Measurements from ENCODE around the gene CNGA1.

The CNGA1 gene

DNA sequence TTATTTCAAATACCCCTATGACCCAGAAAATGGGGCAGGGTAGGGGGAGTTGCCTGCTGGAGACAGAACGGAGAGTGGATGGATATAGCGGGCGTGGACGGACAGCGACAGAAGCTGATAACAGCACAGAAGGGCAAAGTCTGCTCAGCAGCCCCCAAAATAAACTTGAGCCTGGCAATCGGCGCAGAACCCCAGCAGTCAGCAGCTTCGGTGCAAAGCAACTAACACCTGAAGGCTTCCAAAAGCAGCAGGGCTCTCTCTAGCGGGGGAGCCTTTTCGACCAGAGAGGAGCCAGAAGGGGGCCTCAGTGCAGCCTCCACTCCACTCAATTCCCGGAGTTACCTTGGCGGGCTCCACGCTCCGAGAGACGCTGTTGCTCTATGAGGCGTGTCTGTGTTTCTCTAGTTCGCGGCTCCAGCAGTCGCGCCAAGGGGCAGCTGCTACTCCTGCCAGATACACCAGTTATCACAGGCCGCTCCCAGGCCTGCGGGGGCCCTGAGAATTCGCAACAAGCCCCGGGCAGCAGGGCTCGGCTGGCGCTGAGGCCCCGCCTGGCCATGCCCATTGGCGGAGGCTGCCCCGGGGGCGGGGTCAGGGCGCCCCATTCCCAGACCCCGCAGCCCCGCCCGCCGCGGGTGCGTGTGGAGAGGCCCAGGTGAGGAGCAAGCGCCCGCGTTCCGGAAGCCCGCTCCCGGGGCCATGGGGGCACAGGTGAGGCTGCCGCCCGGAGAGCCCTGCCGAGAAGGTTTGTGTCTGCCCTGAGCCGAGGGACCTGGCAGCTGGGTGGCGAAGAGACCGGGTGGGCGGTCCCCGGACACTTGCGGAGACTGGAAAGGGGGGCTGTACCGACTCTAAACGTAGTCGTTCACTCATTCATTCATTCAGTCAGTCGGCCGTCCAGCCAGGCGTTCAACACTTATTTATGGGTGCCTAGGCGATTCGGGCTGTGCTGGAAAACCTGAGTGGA, at the start of gene CNGA1, which contains the start of gene NIPAL1:
CNGA1 (minus strand) TSS at position 541 of the 967 bp plus-strand sequence. CDS start 63,992 bp downstream, outside the sequence.
NIPAL1 (plus strand) TSS at position 632 of the 967 bp plus-strand sequence; CDS start at position 700, 68 bp downstream.
- peak; percentile 77 for DNase-seq

DNA sequence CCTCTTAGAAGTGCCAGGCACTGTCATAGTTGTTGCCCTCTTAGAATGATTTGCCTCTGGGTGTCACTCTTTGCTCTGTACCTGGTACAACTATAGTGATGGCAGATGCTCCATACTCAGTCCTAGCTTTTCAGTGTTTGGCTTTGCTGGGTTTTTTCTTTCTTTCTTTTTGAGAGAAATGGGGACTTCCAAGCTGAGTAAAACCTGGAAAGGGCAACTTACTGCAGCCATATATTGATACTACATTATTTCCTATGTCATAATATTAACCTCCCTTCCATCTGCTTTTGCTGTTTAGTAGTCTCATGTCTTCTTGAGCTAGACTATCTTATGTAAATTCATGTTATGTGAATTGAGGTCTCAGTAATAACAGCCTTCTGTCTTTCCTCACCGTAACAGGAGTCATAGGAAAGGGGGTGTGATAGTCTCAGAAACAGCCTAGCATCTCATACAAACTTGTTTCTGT, 49.1 kb upstream of the CNGA1 start:
- no peak for DNase-seq

DNA sequence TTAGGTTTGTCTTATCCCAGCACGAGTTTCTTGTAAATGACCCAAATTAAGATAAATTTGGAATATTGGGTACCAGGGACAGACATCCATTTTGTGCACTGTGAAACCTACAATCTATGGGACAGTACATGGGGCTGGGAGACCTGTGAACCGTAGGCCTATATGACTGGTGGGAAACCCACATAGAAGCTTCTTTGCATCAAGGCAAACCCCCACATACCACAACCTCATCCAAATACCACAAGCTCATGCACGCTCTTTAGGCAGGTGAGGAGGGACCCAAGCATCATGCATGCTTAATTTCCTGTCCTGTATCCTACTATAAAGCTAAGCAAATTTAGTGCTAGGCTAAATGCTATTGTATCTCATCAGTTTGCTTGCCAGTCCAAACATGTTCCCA, 47.9 kb upstream of the CNGA1 start:
- DNase-seq, result no peak

DNA sequence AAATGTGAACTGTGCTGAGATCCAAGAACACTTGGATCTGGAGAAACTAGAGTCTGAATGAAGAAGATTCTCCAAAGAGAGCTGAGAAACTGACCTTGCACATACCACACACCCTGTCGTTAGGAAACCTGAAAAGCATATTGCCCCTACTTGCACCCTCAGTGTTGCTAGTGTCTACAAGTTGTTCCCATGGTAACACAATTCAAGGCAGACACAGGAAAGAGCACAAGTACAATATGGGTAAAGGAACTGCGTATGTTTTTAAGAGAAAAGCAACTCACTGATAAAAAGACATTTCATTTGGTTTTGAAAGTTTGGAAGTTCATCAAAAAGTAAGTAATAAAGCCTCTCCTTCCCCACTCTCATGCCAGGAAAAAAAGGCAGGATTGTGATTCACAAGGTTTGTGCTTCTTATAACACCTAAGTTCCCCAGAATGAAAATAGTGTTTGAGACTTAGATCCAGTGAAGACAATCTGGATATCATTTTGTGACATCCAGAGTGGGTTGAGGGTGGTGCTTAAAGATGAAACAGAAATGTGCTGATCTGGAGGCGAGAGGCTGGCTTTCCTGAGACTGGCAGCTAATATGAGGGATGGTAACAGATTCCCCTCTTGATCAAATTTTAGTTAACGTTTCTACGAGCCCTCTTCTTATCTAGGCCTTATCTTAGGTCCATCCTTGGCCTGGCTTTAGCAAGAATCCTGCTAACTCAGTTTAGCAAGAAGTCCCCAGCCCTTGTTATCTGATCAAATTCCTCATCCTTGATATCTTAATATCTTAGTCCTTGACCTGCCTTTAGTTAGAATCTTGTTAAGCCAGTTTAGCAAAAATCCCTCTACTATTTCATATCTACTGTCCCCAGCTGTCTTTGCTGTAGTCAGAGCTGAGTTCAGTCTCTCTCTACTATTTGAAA, 42.4 kb upstream of the CNGA1 start:
- DNase-seq, result no peak

DNA sequence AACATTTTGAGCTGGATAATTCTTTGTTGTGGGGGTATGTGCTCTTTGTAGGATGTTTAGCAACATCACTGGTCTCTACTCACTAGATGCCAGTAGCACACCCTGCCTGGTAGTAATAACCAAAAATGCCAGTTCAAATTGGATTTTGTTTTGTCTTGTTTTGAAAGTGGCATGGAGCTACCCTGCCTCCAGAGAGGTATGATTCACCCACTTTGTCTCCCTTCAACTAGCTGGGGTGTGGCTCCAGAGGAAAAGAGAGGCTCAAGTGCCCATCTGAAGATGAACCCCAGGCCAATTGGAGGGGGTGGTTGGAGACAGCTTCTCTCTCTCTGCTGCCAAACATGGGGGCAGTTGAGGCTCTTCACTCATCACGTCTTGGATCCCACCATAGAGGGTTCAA, 34.6 kb upstream of the CNGA1 start:
- DNase-seq, result no peak

DNA sequence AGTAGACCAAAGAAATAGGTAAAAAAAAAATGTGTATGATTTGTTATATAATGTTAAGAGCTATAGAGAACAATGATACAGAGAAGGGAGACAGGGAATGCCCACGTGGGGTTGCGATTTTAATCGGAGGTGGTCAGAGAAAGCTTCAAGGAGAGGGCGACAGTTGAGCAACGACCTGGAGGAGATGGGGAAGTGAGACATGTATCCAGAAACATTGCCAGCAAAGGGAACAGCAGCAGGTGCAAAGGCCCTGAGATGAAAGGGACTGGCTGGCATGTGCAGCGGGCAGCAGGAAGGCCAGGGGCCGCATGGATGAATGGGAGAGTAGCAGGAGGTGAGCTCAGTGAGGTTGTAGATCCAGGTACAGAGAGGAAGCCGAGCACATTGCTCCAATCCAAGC, 33.0 kb upstream of the CNGA1 start:
- no peak for DNase-seq

DNA sequence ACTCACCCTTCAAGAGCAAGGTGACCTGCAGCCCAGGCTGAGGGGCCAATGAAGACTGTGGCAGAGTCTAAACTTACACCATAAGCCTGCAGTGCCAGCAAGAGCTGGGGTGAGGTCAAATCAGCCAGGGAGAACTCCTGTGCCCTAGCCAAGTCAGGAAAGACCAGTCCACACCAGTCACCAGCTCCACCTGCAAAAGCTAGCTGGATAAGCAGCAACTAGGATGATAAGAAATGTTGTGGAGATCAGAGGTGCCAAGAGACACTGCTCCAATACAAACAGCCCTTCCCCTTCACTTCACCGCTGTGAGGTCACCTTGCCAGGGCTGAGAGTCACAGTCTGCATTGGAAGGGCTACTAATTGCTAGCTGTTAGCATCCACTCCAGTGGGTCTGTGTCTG, 31.4 kb upstream of the CNGA1 start:
- DNase-seq, result no peak

DNA sequence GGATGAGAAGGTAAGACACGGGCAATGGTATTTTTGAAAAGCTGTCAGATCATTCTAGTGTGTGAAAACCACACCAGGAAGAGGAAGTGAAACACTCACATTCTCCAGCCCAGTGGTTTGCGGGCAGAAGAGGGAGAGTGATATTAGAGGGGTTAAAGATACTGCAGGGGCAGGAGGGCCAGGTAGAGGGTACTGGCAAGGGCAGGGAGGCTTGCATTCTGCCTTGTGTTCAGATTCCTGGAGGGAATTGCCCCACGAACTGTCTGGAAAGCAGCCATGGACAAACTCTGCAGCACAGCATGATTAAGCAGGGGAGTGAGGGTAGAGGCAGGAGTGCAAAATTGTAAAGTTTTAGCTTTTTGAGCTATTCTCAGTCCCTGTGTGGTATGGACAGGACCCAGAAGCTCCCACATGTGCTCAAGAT, 31.0 kb upstream of the CNGA1 start:
- no peak for DNase-seq

DNA sequence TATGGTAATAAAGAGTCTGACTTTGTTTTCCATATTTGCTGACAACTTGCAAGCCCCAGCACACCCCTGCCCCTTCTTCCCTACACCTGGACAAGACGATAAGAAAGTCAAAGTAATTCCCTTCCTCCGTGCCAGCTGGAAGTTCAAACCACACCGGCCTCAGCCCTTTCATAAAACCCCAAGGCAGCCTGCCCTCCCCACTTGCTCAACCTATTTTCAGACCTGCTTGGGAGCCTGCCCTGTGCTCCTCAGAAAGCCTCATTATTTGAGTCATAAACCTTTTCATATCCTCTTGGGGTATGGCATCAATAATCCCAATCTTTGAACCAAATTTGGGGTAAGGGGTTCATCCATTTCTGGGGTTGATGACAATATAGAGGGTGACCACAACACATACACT, 29.6 kb upstream of the CNGA1 start:
- no peak for DNase-seq

DNA sequence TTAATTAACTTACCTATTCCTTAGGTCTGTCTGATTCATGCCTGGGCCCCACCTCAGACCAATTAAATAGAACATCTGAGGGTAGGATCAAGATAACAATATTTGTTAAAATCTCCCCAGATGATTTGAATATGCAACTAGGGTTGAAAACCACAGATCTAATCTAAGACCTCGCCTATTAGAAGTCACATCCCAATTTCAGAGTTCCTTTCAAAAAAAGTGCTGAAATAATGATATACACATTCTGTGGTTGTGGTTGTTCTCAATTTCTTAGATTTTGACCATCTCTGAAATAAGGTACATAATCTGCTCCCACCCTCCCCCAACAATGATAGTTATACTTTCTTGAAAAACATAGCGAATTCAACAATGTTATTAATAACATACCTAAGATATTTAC, 27.8 kb upstream of the CNGA1 start:
- DNase-seq, result no peak

DNA sequence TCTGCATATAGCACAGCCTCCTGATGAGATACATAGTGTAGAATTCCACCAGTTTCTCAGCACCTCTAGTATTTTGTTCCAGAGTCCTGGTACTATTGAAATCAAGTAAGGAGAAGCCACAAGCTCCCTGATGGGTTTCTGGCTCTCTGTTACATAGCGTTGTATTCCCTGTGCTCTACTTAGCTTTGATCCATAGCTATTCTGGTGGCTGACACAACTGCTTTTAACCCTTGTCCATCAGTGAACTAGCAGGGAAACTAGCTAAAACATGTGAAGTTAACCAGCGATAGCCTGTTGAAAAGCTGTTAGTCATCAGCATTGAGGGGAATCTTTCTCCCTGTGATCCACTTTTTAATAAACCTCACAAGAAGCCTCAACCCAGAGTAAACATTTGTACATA, 27.0 kb upstream of the CNGA1 start:
- no peak for DNase-seq

DNA sequence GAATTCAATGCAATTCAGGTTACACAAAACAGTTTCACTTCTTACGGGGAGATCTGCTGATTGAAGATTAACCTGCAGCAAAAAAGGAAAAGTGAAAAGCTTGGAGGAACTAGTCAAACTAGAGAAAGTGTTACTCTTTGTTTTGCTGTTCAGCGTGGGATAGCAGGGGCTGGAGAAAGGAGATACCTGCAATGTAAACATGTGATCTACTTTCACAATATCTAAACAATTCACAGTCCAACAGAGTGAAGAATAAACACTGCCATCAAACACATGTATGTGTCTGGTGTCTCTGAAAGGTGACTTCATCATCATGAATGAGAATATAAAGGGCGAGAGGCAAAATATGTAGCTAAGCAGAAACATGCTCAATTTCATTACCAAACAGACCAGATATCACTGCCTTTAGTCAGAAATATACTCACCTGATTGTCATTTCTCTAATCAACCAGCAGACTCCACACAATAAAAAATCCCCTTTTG, 26.5 kb upstream of the CNGA1 start:
- DNase-seq, result no peak

DNA sequence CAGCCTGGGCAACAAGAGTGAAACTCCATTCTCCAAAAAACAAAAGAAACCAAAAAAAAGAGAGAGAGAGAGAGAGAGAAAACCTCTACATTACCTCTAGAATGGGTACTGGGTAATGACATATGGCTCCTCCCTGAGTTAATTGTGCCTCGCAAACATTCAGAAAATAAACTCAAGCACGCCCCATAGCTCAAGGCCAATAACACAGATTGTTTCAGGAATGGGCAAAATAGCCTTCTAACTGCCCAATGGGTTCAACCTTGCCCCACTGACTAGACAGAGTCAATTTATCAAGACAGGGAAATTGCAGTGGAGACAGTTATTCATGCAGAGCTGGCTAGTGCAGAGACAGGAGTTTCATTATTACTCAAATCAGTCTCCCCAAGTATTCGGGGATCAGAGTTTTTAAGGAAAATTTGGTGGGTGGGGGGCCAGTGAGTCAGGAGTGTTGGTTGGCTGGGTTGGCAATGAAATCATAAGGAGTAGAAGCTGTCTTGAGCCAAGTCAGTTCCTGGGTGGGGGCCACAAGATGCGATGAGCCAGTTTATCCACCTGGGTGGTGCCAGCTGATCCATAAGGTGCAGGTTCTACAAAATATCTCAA, 25.2 kb upstream of the CNGA1 start:
- DNase-seq, result no peak

DNA sequence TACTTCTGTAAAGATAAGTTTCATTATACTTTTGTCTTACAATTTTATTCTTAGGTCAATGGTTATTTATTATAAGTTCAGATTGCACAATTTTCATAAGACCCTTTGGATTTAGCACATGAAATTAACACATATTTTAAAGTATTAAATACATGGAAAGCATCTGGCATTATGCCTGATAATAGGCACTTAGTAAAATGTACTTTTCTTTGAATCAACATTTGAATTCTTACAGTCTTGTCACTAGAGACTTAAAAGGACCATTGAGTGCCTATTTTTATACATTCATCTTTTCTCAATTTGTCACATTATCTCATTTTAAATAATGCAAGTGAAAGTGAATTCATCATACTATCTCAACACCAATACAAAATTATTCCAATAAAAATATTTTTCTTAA, 23.1 kb upstream of the CNGA1 start:
- no peak for DNase-seq

DNA sequence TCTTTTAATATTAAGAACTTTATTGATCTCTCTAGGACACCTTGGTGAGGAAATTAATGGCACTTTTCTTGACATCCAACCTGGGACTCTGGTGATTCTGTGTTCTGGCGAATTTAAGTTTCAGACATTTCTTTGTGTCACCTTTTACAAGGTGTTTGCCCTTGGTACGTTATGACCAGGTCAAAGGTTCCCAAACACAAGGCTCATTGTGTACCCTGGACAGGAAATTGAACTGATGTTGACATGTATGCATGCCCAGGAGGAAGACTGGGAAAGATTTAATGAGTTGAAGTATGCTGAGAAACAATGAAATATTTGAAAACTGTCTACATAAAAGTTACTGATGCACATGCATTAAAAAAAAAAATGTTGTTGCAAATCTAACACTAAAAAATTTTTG, 22.2 kb upstream of the CNGA1 start:
- DNase-seq, result no peak

DNA sequence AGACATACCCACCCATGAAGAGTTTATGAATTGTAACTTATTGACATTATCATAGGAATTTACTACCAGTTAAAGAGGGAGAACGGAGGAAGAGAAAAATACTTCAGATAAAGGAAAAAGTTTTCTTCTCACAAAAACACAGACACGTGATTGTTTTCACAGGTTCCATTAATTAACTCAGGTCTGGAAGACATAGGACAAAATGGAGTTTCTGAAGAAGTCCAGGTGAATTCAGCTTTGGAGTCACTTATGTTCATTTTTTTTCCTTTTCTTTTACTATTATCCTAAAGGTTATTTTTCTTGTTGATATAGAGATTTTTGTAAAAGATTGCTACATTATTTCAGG, 20.6 kb upstream of the CNGA1 start:
- no peak for DNase-seq

DNA sequence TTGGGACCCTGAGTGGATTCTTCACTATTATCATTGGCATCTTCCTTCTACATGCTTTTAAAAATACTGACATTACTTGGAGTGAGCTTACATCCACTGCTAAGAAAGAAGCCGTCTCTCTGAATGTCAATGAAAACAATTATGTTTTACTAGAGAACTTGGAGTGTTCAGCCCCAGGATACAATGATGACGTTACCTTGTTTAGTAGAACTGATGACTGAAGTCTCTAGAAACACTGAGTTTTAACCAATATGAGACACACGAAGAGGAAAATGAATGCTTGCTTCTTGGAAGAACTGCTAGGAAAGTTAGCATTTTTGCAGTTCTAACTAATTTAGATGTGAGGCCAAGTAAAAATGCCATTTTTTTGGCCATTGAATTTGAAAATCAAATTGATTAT, 19.5 kb upstream of the CNGA1 start:
- no peak for DNase-seq

DNA sequence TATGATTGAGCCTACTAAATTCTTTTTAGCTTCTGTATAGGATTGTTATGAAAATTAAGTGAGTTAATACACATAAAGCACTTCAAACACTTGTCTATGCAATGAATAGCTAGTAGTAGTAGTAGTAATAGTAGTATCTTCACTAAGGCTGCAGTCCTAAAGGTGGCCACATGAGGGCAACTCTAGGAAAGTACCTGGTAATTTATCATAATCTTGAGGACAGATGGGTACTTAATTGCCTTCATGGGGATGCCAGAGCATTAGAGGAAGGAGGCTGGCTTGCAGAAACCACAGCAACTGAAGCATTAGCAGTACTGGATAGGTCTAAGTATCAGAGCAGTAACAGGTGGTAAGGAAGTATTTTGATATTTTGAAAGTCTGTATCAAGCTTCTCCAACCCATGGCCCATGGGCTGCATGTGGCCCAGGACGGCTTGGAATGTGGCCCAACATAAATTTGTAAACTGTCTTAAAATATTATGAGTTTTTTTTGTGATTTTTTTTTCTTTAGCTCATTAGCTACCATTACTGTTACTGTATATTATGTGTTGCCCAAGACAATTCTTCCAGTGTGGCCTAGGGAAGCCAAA, 17.4 kb upstream of the CNGA1 start:
- no peak for DNase-seq

DNA sequence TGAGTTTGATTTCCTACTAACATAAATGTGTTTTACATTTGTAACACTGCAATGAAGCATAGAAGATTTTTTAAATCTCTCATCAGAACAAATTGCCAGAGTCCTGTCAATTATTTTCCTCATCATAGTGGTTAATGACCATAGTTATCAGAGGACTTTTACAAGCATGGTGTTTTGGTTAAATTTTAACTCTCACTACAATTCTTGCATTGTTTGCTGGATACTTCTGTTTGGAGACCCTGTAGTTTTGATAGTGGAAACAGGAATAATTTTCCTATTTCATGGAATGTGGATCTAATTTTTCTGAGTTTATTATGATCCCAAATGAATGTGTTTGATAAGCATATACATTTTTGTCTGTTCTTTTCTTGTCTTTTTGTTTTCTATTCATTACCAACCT, 16.9 kb upstream of the CNGA1 start:
- no peak for DNase-seq

DNA sequence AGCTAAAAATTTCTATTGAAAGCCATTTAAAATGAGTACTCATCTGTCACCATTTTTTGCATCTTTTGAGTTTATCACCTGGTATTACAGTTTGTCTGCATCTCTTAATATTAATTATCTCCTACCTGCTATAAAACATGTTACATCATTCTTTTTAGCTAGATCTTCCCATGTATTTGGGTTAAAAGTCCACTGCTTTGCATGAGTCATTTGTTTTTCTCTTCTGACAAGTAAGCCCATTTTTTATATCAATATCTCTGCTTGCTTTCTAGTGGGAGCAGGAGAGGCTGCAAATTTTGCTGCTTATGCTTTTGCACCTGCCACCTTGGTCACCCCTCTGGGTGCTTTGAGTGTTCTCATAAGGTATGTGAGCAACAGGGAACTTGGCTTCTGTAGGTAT, 16.2 kb upstream of the CNGA1 start:
- DNase-seq, result no peak

DNA sequence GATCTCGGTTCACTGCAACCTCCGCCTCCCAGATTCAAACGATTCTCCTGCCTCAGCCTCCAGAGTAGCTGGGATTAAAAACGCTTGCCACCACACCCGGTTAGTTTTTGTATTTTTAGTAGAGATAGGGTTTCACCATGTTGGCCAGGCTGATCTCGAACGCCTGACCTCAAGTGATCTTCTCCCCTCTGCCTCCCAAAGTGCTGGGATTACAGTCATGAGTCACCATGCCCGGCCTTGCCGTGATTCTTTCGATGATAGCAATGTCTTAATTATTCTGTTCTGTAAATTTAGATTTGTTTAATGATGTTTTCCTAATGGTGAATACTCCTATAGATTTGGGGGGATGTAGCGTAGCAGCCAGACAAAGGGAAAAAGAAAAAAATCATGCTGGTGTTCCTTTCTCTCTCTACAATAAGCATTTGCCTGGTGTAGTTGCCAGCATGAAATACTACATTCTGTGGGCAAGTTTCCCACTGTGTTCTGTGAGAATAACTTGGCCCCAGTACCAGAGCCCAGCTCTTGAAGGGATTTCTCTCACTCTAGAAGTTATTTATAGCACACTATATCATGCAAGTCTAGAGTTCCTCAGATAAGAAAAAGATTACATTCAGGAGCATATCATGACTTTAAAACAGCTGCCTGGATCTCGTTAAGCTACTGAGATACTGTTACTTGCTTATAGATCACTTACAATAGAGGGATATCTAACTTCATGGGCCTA, 15.5 kb upstream of the CNGA1 start:
- no peak for DNase-seq

DNA sequence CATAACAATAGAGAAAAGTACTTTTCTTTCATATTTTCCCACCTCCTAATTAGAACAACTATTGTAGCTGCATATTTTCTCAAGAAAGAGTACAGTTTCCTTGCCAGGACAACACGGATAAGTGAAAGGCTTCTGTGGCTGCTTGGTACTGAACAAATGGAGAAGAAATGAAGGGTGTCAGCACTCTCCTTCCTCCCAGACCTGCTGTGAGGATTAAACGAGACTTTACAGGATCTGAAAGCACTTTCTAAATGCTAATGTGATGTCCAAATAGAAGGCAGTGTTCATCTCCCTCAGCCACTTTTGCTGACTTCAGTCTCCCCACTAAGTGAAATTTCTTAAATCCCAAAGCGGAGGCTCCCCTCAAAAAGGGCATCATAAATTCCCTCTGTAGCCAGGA, 14.0 kb upstream of the CNGA1 start:
- no peak for DNase-seq
